Activated naive CD8-positive, alpha-beta T cell treated with anti-CD3 and anti-CD28 coated beads, Interleukin-2, amount 50 U/mL, for 16 hours (primary cell): ENCODE measurements around the gene CD59.
A peak's percentile ranks its signal among the peaks of the same experiment; 100 is the strongest.

Experiments used
- DNase-seq: peaks from one replicate; pipeline ENCODE4 v3.0.0-alpha.2; 2020; ENCODE audit warnings: low read depth, low spot score

Gene CD59

GRCh38 chr11:33736148-33736812 is at the start of gene CD59:
TSS of gene CD59 (minus strand) at chr11:33736423. CDS start at chr11:33722445, 13,978 bp downstream.
- peak; percentile 79 for DNase-seq

- no peak for DNase-seq
These were observed 49.4 kb upstream of the CD59 start for GRCh38 chr11:33785609-33786008.

GRCh38 chr11:33779849-33780528 is 43.8 kb upstream of the CD59 start:
- DNase-seq, result no peak

GRCh38 chr11:33778675-33779074 is 42.5 kb upstream of the CD59 start:
- DNase-seq, result no peak

GRCh38 chr11:33777906-33778305 is 41.7 kb upstream of the CD59 start:
- no peak for DNase-seq

- DNase-seq, result no peak
These were observed 39.7 kb upstream of the CD59 start for GRCh38 chr11:33775832-33776470.

- no peak for DNase-seq
These were observed 39.2 kb upstream of the CD59 start for GRCh38 chr11:33775467-33775807.

GRCh38 chr11:33774736-33775466 is 38.7 kb upstream of the CD59 start:
- DNase-seq, result no peak

GRCh38 chr11:33773987-33774735 is 37.9 kb upstream of the CD59 start, which contains the start of gene FBXO3:
TSS of gene FBXO3 (minus strand) at chr11:33774520. CDS start at chr11:33774497, 23 bp downstream.
- DNase-seq, result peak; percentile 60

- DNase-seq, result no peak
These were observed 37.3 kb upstream of the CD59 start for GRCh38 chr11:33773404-33773986.

GRCh38 chr11:33772870-33773269 is 36.6 kb upstream of the CD59 start:
- DNase-seq, result no peak

GRCh38 chr11:33772300-33772699 is 36.1 kb upstream of the CD59 start:
- DNase-seq, result no peak

GRCh38 chr11:33770236-33770635 is 34.0 kb upstream of the CD59 start:
- DNase-seq, result no peak

- DNase-seq, result no peak
These were observed 33.3 kb upstream of the CD59 start for GRCh38 chr11:33769542-33769941.

- no peak for DNase-seq
These were observed 31.4 kb upstream of the CD59 start for GRCh38 chr11:33767624-33768023.

GRCh38 chr11:33766085-33766484 is 29.9 kb upstream of the CD59 start:
- DNase-seq, result no peak

GRCh38 chr11:33761471-33761870 is 25.2 kb upstream of the CD59 start:
- no peak for DNase-seq

- DNase-seq, result no peak
These were observed 17.2 kb upstream of the CD59 start for GRCh38 chr11:33753304-33753967.

- no peak for DNase-seq
These were observed 15.7 kb upstream of the CD59 start for GRCh38 chr11:33751878-33752277.

- DNase-seq, result no peak
These were observed 11.8 kb upstream of the CD59 start for GRCh38 chr11:33747979-33748378.

GRCh38 chr11:33743291-33743690 is 7.1 kb upstream of the CD59 start:
- DNase-seq, result no peak
